ENCODE measurements around the gene KTN1. TPM values are rescaled to one million over a fixed set of nuclear protein-coding genes. Genes with fewer than 3 reads are reported as not detected.
A peak's percentile ranks its signal among the peaks of the same experiment; 100 is the strongest.

Gene KTN1
- total RNA-seq, 1 experiment from 2014 or later, result 138 TPM

- Histone ChIP-seq H3K9me3 (no peaks in the 10 kb centered on the region), H3K36me3 (ENCODE audit: control insufficient read depth, insufficient read depth, low read length) (no peaks in the 10 kb centered on the region), H3K27me3 (replicated peaks; ENCODE audit: control insufficient read depth, insufficient read depth, low read length) (no peaks in the 10 kb centered on the region), H3K4me3 (ENCODE audit: low read depth, low read length) (no peak overlapping the region), H3K4me1 (no peaks in the 10 kb centered on the region)
- H3K9me3 Mint-ChIP-seq (ENCODE audit: unreplicated experiment), result no peaks in the 10 kb centered on the region
- POLR2A ChIA-PET, result no interaction called here
- TF ChIP-seq, protein P1, sequence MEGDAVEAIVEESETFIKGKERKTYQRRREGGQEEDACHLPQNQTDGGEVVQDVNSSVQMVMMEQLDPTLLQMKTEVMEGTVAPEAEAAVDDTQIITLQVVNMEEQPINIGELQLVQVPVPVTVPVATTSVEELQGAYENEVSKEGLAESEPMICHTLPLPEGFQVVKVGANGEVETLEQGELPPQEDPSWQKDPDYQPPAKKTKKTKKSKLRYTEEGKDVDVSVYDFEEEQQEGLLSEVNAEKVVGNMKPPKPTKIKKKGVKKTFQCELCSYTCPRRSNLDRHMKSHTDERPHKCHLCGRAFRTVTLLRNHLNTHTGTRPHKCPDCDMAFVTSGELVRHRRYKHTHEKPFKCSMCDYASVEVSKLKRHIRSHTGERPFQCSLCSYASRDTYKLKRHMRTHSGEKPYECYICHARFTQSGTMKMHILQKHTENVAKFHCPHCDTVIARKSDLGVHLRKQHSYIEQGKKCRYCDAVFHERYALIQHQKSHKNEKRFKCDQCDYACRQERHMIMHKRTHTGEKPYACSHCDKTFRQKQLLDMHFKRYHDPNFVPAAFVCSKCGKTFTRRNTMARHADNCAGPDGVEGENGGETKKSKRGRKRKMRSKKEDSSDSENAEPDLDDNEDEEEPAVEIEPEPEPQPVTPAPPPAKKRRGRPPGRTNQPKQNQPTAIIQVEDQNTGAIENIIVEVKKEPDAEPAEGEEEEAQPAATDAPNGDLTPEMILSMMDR (IDR thresholded peaks at IDR 0.05; ENCODE audit: insufficient read depth in 1 of 2, low read depth in 1 of 2, low read length in 1 of 2, severe bottlenecking in 1 of 2, unreplicated experiment in 1 of 2), result no peak
- H3K4me1 Mint-ChIP-seq (ENCODE audit: low read depth, unreplicated experiment), result no peaks in the 10 kb centered on the region
- no peak for DNase-seq
- H3K4me3 Mint-ChIP-seq (ENCODE audit: unreplicated experiment), result no peak overlapping the region
- intact Hi-C loops (cut with micrococcal nuclease; ENCODE audit: unreplicated experiment), result no loop called here
- no TSS peak for BruUV-seq (replicated peaks)
- H3K27ac Mint-ChIP-seq (ENCODE audit: unreplicated experiment), result no peak overlapping the region
- CTCF ChIA-PET, result interaction anchor here (1.0 kb wide), 1 partner anchor 10 kb away, joined by 3 read pairs; no protein-coding TSS in a partner anchor
- no peaks in the 10 kb centered on the region for H3K27me3 Mint-ChIP-seq (ENCODE audit: insufficient read depth, unreplicated experiment)
- H3K36me3 Mint-ChIP-seq (ENCODE audit: insufficient read depth, unreplicated experiment), result no peaks in the 10 kb centered on the region
Observed at GRCh38 chr14:55722054-55722453, 142.0 kb downstream of the KTN1 start.

- no peaks in the 10 kb centered on the region for H3K4me1 ChIP-seq
- no peak overlapping the region for H3K4me3 Mint-ChIP-seq (ENCODE audit: unreplicated experiment)
- H3K27me3 ChIP-seq (replicated peaks; ENCODE audit: control insufficient read depth, insufficient read depth, low read length), result no peaks in the 10 kb centered on the region
- H3K27ac Mint-ChIP-seq (ENCODE audit: unreplicated experiment), result no peak overlapping the region
- no peaks in the 10 kb centered on the region for H3K27me3 Mint-ChIP-seq (ENCODE audit: insufficient read depth, unreplicated experiment)
- no peaks in the 10 kb centered on the region for H3K9me3 ChIP-seq
- BruUV-seq (replicated peaks), result no TSS peak
- POLR2A ChIA-PET, result no interaction called here
- no peaks in the 10 kb centered on the region for H3K36me3 Mint-ChIP-seq (ENCODE audit: insufficient read depth, unreplicated experiment)
- H3K4me3 ChIP-seq (ENCODE audit: low read depth, low read length), result no peak overlapping the region
- CTCF ChIA-PET, result no interaction called here
- H3K9me3 Mint-ChIP-seq (ENCODE audit: unreplicated experiment), result no peaks in the 10 kb centered on the region
- H3K36me3 ChIP-seq (ENCODE audit: control insufficient read depth, insufficient read depth, low read length), result no peaks in the 10 kb centered on the region
- intact Hi-C loops (cut with micrococcal nuclease; ENCODE audit: unreplicated experiment), result no loop called here
- TF ChIP-seq, protein P1 (IDR thresholded peaks at IDR 0.05; ENCODE audit: insufficient read depth in 1 of 2, low read depth in 1 of 2, low read length in 1 of 2, severe bottlenecking in 1 of 2, unreplicated experiment in 1 of 2), result no peak
- DNase-seq, result no peak
- H3K4me1 Mint-ChIP-seq (ENCODE audit: low read depth, unreplicated experiment), result no peaks in the 10 kb centered on the region
Observed at GRCh38 chr14:55724736-55725135, 144.7 kb downstream of the KTN1 start.

DNA sequence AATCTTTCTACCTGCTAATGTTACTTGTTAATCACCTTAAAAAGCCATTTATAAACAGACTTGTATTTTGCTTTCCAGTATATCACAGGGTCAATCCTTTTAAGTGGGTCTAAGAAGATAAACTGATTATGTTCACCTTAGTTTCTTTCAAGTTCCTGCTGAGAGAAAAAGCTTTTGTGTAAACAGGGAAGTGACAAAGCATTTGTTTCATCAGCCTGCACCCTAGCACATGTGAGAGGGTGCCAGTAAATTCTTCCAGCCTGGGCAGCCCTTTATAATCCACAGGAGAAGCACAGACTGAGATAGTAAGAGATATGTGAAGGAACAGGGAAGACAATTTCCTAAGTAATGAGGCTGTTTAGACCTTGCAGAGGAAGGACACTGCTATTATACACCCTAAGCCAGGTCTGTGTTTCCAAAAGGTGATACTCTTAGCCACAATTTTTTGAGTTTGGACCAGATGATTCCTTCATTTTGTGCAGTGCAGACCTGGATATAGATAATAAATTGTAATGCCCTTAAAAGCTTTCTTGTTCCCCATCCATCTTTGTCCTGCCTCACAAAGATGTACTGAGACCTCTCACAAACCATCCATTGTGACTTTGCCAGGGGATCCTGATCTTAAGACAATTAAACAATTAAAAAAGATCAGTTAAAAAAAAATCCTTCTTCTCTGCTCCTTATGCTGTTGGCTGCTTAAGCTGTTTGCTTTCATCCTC is 150.7 kb downstream of the KTN1 start:
- H3K36me3 Mint-ChIP-seq (ENCODE audit: insufficient read depth, unreplicated experiment), result no peaks in the 10 kb centered on the region
- H3K9me3 Mint-ChIP-seq (ENCODE audit: unreplicated experiment), result no peaks in the 10 kb centered on the region
- ChIA-PET CTCF (interaction anchor here (1.0 kb wide), 1 partner anchor 8 kb away, joined by 3 read pairs; no protein-coding TSS in a partner anchor), POLR2A (no interaction called here)
- Histone ChIP-seq H3K36me3 (ENCODE audit: control insufficient read depth, insufficient read depth, low read length) (no peaks in the 10 kb centered on the region), H3K4me3 (ENCODE audit: low read depth, low read length) (no peak overlapping the region), H3K9me3 (no peaks in the 10 kb centered on the region), H3K27me3 (replicated peaks; ENCODE audit: control insufficient read depth, insufficient read depth, low read length) (no peaks in the 10 kb centered on the region), H3K4me1 (no peaks in the 10 kb centered on the region)
- TF ChIP-seq, protein P1 (IDR thresholded peaks at IDR 0.05; ENCODE audit: insufficient read depth in 1 of 2, low read depth in 1 of 2, low read length in 1 of 2, severe bottlenecking in 1 of 2, unreplicated experiment in 1 of 2), result no peak
- DNase-seq, result peak in 1 of 2 experiments; percentile 27
- no peaks in the 10 kb centered on the region for H3K27me3 Mint-ChIP-seq (ENCODE audit: insufficient read depth, unreplicated experiment)
- no peak overlapping the region for H3K4me3 Mint-ChIP-seq (ENCODE audit: unreplicated experiment)
- intact Hi-C loops (cut with micrococcal nuclease; ENCODE audit: unreplicated experiment), result loop anchor here (5.0 to 10.0 kb wide), 2 partner anchors 367 to 744 kb away; no protein-coding TSS in a partner anchor
- no TSS peak for BruUV-seq (replicated peaks)
- no peak overlapping the region for H3K27ac Mint-ChIP-seq (ENCODE audit: unreplicated experiment)
- peaks cover 15% of the 10 kb centered on the region for H3K4me1 Mint-ChIP-seq (ENCODE audit: low read depth, unreplicated experiment)
